Ishikawa (cell line): ENCODE measurements around the gene BPIFA3.

Experiments used
- CEBPB ChIP-seq: IDR thresholded peaks from 2 replicates; pipeline ENCODE4 v1.6.1; 2012
- CREB1 ChIP-seq: IDR thresholded peaks from 2 replicates; pipeline ENCODE4 v1.6.1; 2012; ENCODE audit warnings: low read depth
- EGR1 ChIP-seq: IDR thresholded peaks from 2 replicates; pipeline ENCODE4 v1.6.1; 2012
- EP300 ChIP-seq: IDR thresholded peaks from 2 replicates; pipeline ENCODE4 v1.6.1; 2012; ENCODE audit warnings: borderline replicate concordance
- FOXM1 ChIP-seq: IDR thresholded peaks from 2 replicates; pipeline ENCODE4 v1.6.1; 2012; ENCODE audit warnings: low read depth, borderline replicate concordance
- NFIC ChIP-seq: IDR thresholded peaks from 2 replicates; pipeline ENCODE4 v1.6.1; 2012
- RAD21 ChIP-seq: IDR thresholded peaks from 2 replicates; pipeline ENCODE4 v1.6.1; 2012; ENCODE audit warnings: low read depth
- TAF1 ChIP-seq: IDR thresholded peaks from 2 replicates; pipeline ENCODE4 v1.6.1; 2012; ENCODE audit warnings: low read depth, mild to moderate bottlenecking
- TCF12 ChIP-seq: IDR thresholded peaks from 2 replicates; pipeline ENCODE4 v1.6.1; 2012; ENCODE audit warnings: low read depth
- TEAD4 ChIP-seq: IDR thresholded peaks from 2 replicates; pipeline ENCODE4 v1.6.1; 2012
- YY1 ChIP-seq: IDR thresholded peaks from 2 replicates; pipeline ENCODE4 v1.6.1; 2012; ENCODE audit warnings: low read depth
- ZBTB7A ChIP-seq: IDR thresholded peaks from 2 replicates; pipeline ENCODE4 v1.6.1; 2012; ENCODE audit warnings: low read depth
- TF ChIP-seq, protein P1 (sequence below): IDR thresholded peaks from 2 replicates; pipeline ENCODE4 v1.6.1; 2012; ENCODE audit warnings: low read depth, mild to moderate bottlenecking
- TF ChIP-seq, protein P2 (sequence below): IDR thresholded peaks from 2 replicates; pipeline ENCODE4 v1.6.1; 2012
- TF ChIP-seq, protein P3 (sequence below): IDR thresholded peaks from 2 replicates; pipeline ENCODE4 v1.6.1; 2012

The BPIFA3 gene

DNA sequence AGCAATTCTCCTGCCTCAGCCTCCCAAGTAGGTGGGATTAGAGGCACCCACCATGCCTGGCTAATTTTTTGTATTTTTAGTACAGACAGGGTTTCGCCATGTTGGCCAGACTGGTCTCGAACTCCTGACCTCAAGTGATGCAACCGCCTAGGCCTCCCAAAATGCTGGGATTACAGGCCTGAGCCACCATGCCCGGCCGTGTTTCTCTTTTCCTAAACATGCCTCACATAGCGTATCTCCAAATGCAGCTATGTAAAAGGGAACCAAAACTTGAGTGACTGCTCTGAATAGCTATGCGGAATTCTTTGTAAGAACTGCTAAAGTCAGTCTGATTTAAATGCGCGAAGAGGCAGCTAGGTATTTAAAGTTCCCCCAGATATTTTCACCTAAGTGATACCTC is 28.7 kb upstream of the BPIFA3 start:
- TF ChIP-seq TAF1, result no peak
- TF ChIP-seq, protein P1, sequence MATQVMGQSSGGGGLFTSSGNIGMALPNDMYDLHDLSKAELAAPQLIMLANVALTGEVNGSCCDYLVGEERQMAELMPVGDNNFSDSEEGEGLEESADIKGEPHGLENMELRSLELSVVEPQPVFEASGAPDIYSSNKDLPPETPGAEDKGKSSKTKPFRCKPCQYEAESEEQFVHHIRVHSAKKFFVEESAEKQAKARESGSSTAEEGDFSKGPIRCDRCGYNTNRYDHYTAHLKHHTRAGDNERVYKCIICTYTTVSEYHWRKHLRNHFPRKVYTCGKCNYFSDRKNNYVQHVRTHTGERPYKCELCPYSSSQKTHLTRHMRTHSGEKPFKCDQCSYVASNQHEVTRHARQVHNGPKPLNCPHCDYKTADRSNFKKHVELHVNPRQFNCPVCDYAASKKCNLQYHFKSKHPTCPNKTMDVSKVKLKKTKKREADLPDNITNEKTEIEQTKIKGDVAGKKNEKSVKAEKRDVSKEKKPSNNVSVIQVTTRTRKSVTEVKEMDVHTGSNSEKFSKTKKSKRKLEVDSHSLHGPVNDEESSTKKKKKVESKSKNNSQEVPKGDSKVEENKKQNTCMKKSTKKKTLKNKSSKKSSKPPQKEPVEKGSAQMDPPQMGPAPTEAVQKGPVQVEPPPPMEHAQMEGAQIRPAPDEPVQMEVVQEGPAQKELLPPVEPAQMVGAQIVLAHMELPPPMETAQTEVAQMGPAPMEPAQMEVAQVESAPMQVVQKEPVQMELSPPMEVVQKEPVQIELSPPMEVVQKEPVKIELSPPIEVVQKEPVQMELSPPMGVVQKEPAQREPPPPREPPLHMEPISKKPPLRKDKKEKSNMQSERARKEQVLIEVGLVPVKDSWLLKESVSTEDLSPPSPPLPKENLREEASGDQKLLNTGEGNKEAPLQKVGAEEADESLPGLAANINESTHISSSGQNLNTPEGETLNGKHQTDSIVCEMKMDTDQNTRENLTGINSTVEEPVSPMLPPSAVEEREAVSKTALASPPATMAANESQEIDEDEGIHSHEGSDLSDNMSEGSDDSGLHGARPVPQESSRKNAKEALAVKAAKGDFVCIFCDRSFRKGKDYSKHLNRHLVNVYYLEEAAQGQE, result no peak
- no peak for TF ChIP-seq TEAD4
- no peak for TF ChIP-seq YY1
- TF ChIP-seq ZBTB7A, result no peak
- no peak for TF ChIP-seq CEBPB

DNA sequence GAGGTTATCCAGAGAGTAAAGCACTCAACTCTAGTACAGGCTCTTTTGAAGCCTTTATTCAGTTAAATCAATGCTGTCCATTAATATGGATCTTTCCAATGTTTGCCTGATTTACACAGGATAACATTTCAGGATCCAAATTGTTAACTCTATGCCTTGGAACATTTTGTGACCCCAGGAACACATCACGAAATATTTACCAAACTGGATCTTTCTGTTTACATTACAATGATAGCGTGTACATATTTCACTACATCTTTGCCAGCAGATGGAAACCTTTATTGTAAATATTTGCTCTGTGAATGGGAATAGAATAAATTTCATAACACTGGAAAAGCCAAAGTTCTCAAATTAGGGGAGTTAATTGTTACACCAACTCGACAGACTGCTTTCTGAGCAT is 25.7 kb upstream of the BPIFA3 start:
- no peak for TF ChIP-seq TAF1
- TF ChIP-seq NFIC, result no peak
- TF ChIP-seq YY1, result no peak
- TF ChIP-seq, protein P2, sequence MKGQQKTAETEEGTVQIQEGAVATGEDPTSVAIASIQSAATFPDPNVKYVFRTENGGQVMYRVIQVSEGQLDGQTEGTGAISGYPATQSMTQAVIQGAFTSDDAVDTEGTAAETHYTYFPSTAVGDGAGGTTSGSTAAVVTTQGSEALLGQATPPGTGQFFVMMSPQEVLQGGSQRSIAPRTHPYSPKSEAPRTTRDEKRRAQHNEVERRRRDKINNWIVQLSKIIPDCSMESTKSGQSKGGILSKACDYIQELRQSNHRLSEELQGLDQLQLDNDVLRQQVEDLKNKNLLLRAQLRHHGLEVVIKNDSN, result no peak
- TF ChIP-seq EGR1, result no peak
- TF ChIP-seq, protein P1, result no peak
- no peak for TF ChIP-seq FOXM1
- TF ChIP-seq TEAD4, result no peak
- TF ChIP-seq CREB1, result no peak
- TF ChIP-seq CEBPB, result no peak
- TF ChIP-seq RAD21, result no peak
- TF ChIP-seq, protein P3, sequence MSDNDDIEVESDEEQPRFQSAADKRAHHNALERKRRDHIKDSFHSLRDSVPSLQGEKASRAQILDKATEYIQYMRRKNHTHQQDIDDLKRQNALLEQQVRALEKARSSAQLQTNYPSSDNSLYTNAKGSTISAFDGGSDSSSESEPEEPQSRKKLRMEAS, result no peak
- no peak for TF ChIP-seq EP300
- TF ChIP-seq TCF12, result no peak
- no peak for TF ChIP-seq ZBTB7A

DNA sequence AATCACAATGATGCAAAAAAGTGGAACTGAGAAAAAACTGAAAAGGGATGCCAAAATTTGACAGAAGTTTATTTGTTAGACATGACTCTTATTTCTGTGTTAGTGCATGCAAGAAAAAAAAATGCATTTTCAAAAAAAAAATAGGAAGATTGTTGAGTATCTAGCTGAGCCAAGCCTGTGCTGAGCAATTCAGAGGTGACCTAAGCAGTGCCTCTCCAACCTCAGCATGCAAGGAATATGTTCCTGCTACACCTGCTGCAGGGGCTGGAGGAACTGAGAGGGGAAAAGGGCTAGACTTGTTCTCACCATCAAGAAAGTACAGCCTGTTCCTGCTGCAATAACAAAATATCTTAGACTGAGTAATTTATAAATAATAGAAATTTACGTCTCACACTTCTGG is 25.2 kb upstream of the BPIFA3 start:
- no peak for TF ChIP-seq ZBTB7A
- TF ChIP-seq, protein P2, result no peak
- no peak for TF ChIP-seq RAD21
- TF ChIP-seq FOXM1, result no peak
- no peak for TF ChIP-seq NFIC
- no peak for TF ChIP-seq CEBPB
- no peak for TF ChIP-seq TCF12

DNA sequence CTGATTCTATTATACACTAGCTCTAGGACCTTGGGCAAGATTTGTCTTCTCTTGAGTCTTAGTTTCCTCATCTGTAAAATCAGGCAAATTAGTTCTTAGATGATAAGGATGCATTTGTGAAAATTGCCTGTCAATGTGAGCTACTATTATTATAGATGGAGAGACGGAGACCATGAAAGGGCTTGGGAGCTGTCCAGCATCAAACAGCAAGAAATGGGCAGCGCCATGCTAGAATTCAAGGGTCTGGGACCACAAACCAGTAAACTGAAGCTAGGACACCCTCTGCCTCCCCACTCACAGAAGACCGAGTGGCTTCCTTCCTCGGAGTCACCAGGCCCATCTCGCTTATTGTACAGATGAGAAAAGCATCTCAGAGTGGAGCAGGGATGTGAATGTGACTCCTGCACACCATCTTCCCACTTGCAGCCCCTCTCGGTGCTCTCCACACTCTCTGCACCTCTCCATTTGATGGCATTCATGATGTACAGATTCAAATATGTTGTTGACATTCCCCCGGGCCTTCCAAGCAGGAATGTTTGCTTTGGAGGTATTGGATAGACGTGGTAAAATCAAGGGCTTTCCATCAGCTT is 24.1 kb upstream of the BPIFA3 start:
- TF ChIP-seq, protein P1, result peak; percentile 90
- TF ChIP-seq TCF12 (no peak), YY1 (0 out of 2 replicates have a peak, but pooled peaks have one; percentile 29)

DNA sequence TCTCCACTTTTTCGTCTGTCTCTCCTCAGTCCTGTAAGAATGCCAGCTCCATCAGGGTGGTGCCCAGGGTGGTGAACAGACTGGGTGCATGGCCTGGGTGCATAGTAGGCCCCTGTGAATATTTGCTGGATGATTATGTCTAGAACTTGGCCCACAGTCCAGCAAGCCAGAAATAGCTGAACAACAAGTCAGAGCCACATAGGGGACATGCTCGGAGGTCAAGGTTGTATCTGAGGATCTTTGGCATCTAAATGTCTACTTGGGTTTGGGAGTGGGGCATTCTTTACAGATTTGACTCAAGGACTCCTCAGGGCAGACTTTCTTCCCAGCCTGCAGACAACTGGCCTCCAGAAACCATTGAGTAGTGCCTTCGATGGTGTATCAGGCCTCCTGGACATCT is 18.1 kb upstream of the BPIFA3 start:
- TF ChIP-seq CREB1 (no peak), CEBPB (no peak), EP300 (no peak), ZBTB7A (no peak), EGR1 (no peak), NFIC (no peak), TCF12 (no peak), YY1 (no peak), FOXM1 (no peak), TAF1 (no peak), RAD21 (no peak)
- TF ChIP-seq, protein P1, result no peak
- TF ChIP-seq, protein P2, result no peak
- TF ChIP-seq, protein P3, result no peak
